ENCODE results near the gene DNAH7. TPM values are rescaled to one million over a fixed set of nuclear protein-coding genes. Genes with fewer than 3 reads are reported as not detected.
"Not testable (repeated sequence)": the region's sequence is repeated elsewhere in the genome, so short reads cannot be mapped to it uniquely, and the experiment has no call there.

Gene DNAH7
- total RNA-seq, 1 donor from 2014 or later, result 0.32 TPM

DNA sequence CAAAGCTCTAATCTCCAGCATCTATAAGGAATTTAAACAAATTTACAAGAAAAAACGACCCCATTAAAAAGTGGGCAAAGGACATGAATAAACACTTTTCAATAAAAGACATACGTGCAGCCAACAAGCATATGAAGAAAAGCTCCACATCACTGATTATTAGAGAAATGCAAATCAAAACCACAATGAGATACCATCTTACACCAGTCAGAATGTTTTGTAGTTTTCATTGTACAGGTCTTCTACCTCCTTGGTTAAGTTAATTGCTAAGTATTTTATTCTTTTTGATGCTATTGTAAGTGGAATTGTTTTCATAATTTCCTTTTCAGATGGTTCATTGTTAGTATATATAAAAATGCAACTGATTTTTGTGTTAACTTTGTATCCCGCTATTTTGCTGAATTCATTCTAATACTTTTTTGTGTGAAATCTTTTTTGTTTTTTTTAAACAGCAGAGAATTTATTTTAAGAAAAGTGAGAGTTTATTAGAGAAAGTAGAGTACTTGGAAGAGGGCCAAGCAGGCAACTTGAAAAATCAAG, 370.9 kb downstream of the DNAH7 start:
- DNase-seq (ENCODE audit: low spot score), result no peak
- intact Hi-C loops (cut with DNase I), result no loop called here

- DNase-seq (ENCODE audit: low spot score), result no peak
- intact Hi-C loops (cut with DNase I), result no loop called here
These were observed 372.6 kb downstream of the DNAH7 start for GRCh38 chr2:195696012-195696411.

- DNase-seq (ENCODE audit: low spot score), result no peak
- intact Hi-C loops (cut with DNase I), result no loop called here
These were observed 373.5 kb downstream of the DNAH7 start for GRCh38 chr2:195695002-195695631.

GRCh38 chr2:195694553-195694952, 374.1 kb downstream of the DNAH7 start:
- intact Hi-C loops (cut with DNase I), result no loop called here
- no peak for DNase-seq (ENCODE audit: low spot score)

DNA sequence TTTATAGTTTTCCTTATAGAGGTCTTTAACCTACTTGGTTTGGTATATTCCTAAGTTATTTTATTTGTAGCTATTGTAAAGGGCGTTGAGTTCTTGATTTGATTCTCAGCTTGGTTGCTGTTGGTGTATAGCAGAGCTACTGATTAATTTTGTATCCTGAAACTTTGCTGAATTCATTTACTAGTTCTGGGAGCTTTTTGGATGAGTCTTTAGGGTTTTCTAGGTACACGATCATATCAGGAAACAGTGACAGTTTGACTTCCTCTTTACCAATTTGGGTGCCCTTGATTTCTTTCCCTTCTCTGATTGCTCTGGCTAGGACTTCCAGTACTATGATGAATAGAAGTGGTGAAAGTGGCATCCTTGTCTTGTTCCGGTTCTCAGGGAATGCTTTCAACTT, 376.1 kb downstream of the DNAH7 start:
- DNase-seq (ENCODE audit: low spot score); intact Hi-C loops (cut with DNase I): not testable (repeated sequence)

Other genes starting within 250 kb of the DNAH7 start
- 4.0 TPM for gene STK17B, start 102.7 kb upstream of the DNAH7 start, total RNA-seq

Data from cardiac septum (tissue), 1 donor.